Measurements from ENCODE around the gene ZNF584.

GRCh38 chr19:58385891-58386575, 22.4 kb upstream of the ZNF584 start:
- no peak; the same call in 1 of the 2 replicates for TF ChIP-seq POLR2AphosphoS5 (IDR thresholded peaks at IDR 0.05; ENCODE audit: borderline replicate concordance, low read depth, low read length)
- TF ChIP-seq EZH2 (IDR thresholded peaks at IDR 0.05): no peak
- TF ChIP-seq FOXP2 (optimal IDR thresholded peaks at IDR 0.05; ENCODE audit: control extremely low read depth, extremely low read length, insufficient read depth): no peak

All from SK-N-MC (cell line).